T-cell (primary cell): ENCODE results near the gene TXN2. TPM values are rescaled to one million over a fixed set of nuclear protein-coding genes. Genes with fewer than 3 reads are reported as not detected.
A peak's percentile ranks its signal among the peaks of the same experiment; 100 is the strongest.
"Not testable (repeated sequence)": the region's sequence is repeated elsewhere in the genome, so short reads cannot be mapped to it uniquely, and the experiment has no call there.

Source experiments
- ATAC-seq, 4 experiments: fragments of 200-7000 bp in 3 of 4; fragments of 150-1000 bp in 1 of 4; cut with Tn5 transposase; replicated peaks in 1 of 4; 1 replicate in 3 of 4; 2 replicates in 1 of 4; pipeline ENCODE4 v1.10.0; 2021; ENCODE audit warnings: moderate library complexity in 3 of 4, mild to moderate bottlenecking in 2 of 4, moderate number of reproducible peaks in 1 of 4
- CTCF ChIA-PET, 2 donors: fragments of 300-600 bp; sonication (Branson Sonifier 250); formaldehyde crosslinking; loops; one replicate each; lab custom pipeline; 2022; ENCODE audit warnings: antibody characterized with exemption in 2 of 2; lab: Charles Lee
- POLR2A ChIA-PET, 2 donors: fragments of 300-600 bp; sonication (Branson Sonifier 250); formaldehyde crosslinking; loops; one replicate each; lab custom pipeline; 2022; ENCODE audit warnings: antibody characterized with exemption in 2 of 2; lab: Charles Lee
- DNase-seq, 35 experiments: peaks; one replicate each; pipeline versions ENCODE4 v3.0.0 to v3.0.0-alpha.2; 2013 to 2023
- H3K27ac ChIP-seq: one replicate; pipeline ENCODE4 v1.5.1; 2013; ENCODE audit warnings: low read length
- H3K27me3 ChIP-seq, 2 experiments: replicated peaks in 1 of 2; 1 replicate in 1 of 2; 2 replicates in 1 of 2; pipeline versions ENCODE4 v1.6.1 to v1.7.0; 2013; ENCODE audit warnings: low read length in 1 of 2, mixed read lengths in 1 of 2; ENCODE audit not compliant: control insufficient read depth in 2 of 2, insufficient read depth in 2 of 2; ENCODE audit errors: extremely low read depth in 1 of 2
- H3K36me3 ChIP-seq, 2 donors: 1 replicate in 1 of 2; 2 replicates in 1 of 2; pipeline versions ENCODE4 v1.6.1 to v1.7.0; 2013; ENCODE audit warnings: low read length in 1 of 2; ENCODE audit not compliant: control insufficient read depth in 2 of 2, insufficient read depth in 1 of 2; ENCODE audit errors: extremely low read depth in 1 of 2
- H3K4me1 ChIP-seq, 2 experiments: 1 replicate in 1 of 2; 2 replicates in 1 of 2; pipeline versions ENCODE4 v1.6.1 to v1.7.0; 2013; ENCODE audit warnings: low read length in 2 of 2, mixed read lengths in 1 of 2; ENCODE audit not compliant: insufficient read depth in 2 of 2, control insufficient read depth in 1 of 2; ENCODE audit errors: extremely low read depth in 1 of 2
- H3K4me3 ChIP-seq, 2 donors: 1 replicate in 1 of 2; 2 replicates in 1 of 2; pipeline versions ENCODE4 v1.5.1 to v1.7.0; 2013; ENCODE audit warnings: mild to moderate bottlenecking in 2 of 2, low read length in 1 of 2, moderate library complexity in 1 of 2; ENCODE audit not compliant: control insufficient read depth in 1 of 2; ENCODE audit errors: extremely low read depth in 1 of 2
- H3K9me3 ChIP-seq: 2 replicates; pipeline ENCODE4 v1.7.0; 2013
- H3K27ac Mint-ChIP-seq, 2 donors: one replicate each; pipeline ENCODE4 v1.8.0; 2020 to 2021; ENCODE audit warnings: mild to moderate bottlenecking in 2 of 2, mixed read lengths in 2 of 2
- H3K27me3 Mint-ChIP-seq, 2 donors: one replicate each; pipeline ENCODE4 v1.8.0; 2021 to 2022; ENCODE audit warnings: mixed read lengths in 2 of 2
- H3K36me3 Mint-ChIP-seq: one replicate; pipeline ENCODE4 v1.8.0; 2021; ENCODE audit warnings: mixed read lengths
- H3K4me1 Mint-ChIP-seq, 3 donors: one replicate each; pipeline ENCODE4 v1.8.0; 2020 to 2022; ENCODE audit warnings: mixed read lengths in 3 of 3, mild to moderate bottlenecking in 1 of 3
- H3K4me3 Mint-ChIP-seq, 3 donors: one replicate each; pipeline ENCODE4 v1.8.0; 2020 to 2022; ENCODE audit warnings: mild to moderate bottlenecking in 3 of 3, mixed read lengths in 3 of 3, moderate library complexity in 3 of 3
- H3K9me3 Mint-ChIP-seq, 3 donors: one replicate each; pipeline ENCODE4 v1.8.0; 2020 to 2022; ENCODE audit warnings: mixed read lengths in 3 of 3
- WGBS: methylation state at CpG from one replicate; pipeline ENCODE4 v1.1.5; 2013; ENCODE audit warnings: missing lambda C conversion rate; ENCODE audit not compliant: insufficient coverage; 5-methylcytosine and 5-hydroxymethylcytosine counted together
- total RNA-seq, 35 experiments: library from RNA in 6 of 35; stranded (reverse) in 6 of 35; fragments of 120-200 nt in 1 of 35; gene quantifications; one replicate each; pipeline versions ENCODE4 v1.2.1 to v1.2.4 and lab custom pipeline; 2013 to 2026

The TXN2 gene
- total RNA-seq, 5 donors from 2014 or later (not counting 1 experiment from before 2014, with no cell fraction given): 36.9 to 47.6 (median 45.4) TPM

- peaks cover 50 to 98% of the 10 kb centered on the region in 2 donors for H3K36me3 ChIP-seq
- H3K9me3 Mint-ChIP-seq, ATAC-seq, DNase-seq, H3K27ac ChIP-seq, H3K27me3 ChIP-seq, H3K4me1 Mint-ChIP-seq, H3K4me3 Mint-ChIP-seq, H3K27me3 Mint-ChIP-seq, H3K27ac Mint-ChIP-seq, H3K9me3 ChIP-seq, POLR2A ChIA-PET, H3K4me1 ChIP-seq, H3K4me3 ChIP-seq, CTCF ChIA-PET: not testable (repeated sequence)
- peaks cover 68% of the 10 kb centered on the region for H3K36me3 Mint-ChIP-seq
- whole genome bisulfite sequencing: no CpG with 5 or more reads among the region's 2 CpGs
These were observed 38.5 kb upstream of the TXN2 start for GRCh38 chr22:36519906-36520305.

DNA sequence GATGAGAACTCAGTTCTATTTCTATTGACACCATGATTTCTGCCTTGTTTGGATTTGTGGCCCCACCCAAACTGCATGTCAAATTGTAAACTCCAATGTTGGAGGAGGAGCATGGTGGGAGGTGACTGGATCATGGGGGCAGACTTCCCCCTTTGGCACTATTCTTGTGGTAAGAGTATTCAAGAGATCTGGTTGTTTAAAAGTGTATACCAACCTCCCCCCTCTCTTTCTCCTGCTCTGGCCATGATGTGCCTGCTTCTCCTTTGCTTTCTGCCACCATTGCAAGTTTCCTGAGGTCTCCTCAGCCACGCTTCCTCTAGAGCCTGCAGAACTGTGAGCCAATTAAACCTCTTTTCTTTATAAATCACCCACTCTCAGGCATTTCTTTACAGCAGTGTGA, 33.3 kb upstream of the TXN2 start:
- H3K4me3 ChIP-seq: no peak overlapping the region

DNA sequence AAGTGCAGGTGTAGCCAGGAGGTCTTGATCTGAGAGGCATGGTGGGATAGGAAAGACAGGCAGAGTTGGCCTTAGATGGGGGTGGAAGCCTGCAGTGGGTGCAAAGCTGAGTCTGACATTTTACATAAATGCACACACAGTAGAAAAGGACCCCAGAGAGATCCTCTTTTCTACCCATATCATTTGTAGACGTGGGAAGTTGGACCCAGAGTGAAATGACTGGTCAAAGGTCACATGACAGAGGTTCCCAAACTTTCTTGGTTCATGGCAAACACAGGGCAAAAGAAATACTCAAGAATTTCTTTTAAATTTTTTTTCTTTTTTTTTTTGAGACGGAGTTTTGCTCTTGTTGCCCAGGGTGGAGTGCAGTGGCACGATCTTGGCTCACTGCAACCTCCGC, 31.6 kb upstream of the TXN2 start:
- H3K27ac Mint-ChIP-seq: no peak overlapping the region
- no CpG with 5 or more reads among the region's 4 CpGs for WGBS

More for the DNA sequence above, 33.3 kb upstream of the TXN2 start:
- Mint-ChIP-seq H3K27me3 (no peaks in the 10 kb centered on the region), H3K27ac (no peak overlapping the region), H3K4me1 (peaks cover 2 to 8% (median 4%) of the 10 kb centered on the region in 3 donors), H3K9me3 (no peaks in the 10 kb centered on the region), H3K4me3 (no peak overlapping the region), H3K36me3 (peaks cover 70% of the 10 kb centered on the region)
- H3K27ac ChIP-seq: no peak overlapping the region
- WGBS: 100% methylated on average over 1 of the region's 1 CpG
- ChIA-PET CTCF (no interaction called here), POLR2A (no interaction called here)
- H3K36me3 ChIP-seq: peaks cover 36 to 88% of the 10 kb centered on the region in 2 donors
- ATAC-seq (no peak), DNase-seq (no peak)
- H3K4me1 ChIP-seq: no peaks in the 10 kb centered on the region
- H3K9me3 ChIP-seq: no peaks in the 10 kb centered on the region
- H3K27me3 ChIP-seq: no peaks in the 10 kb centered on the region

DNA sequence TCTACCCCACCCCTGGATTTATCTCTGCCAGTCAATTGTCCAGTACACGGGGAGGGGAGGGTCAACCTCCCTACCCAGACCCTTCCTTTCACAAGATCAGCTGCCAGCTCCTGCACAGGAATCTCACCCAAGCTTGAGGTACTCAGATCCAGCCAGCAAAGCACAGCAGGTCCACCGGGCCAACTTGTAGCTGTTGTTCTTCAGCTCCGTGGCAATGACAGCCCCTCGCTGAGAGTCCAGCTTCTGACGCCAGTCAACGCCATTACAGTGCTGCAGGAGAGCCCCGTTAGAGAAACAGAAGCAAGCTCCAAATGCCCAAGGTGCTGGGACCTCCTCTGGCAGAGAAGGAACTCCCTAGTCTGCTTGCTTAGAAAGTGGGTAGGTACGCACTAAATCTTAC, 30.9 kb upstream of the TXN2 start:
- Histone ChIP-seq H3K27ac (no peak overlapping the region), H3K4me1 (peaks cover 2 to 3% of the 10 kb centered on the region in 2 experiments), H3K27me3 (no peaks in the 10 kb centered on the region), H3K36me3 (peaks cover 25 to 65% of the 10 kb centered on the region in 2 donors), H3K4me3 (no peak overlapping the region), H3K9me3 (no peaks in the 10 kb centered on the region)
- Mint-ChIP-seq H3K36me3 (peaks cover 60% of the 10 kb centered on the region), H3K4me1 (peaks cover 6 to 12% (median 7%) of the 10 kb centered on the region in 3 donors), H3K27me3 (no peaks in the 10 kb centered on the region), H3K4me3 (no peak overlapping the region), H3K27ac (peak overlapping the region in 1 of 2 donors; percentile 24), H3K9me3 (no peaks in the 10 kb centered on the region)
- DNase-seq (no peak), ATAC-seq (no peak)
- CTCF ChIA-PET: interaction anchor here in 1 of 2 donors (0.6 kb wide), 1 partner anchor 1161 kb away, joined by 4 read pairs; no protein-coding TSS in a partner anchor
- POLR2A ChIA-PET: no interaction called here
- WGBS: 97% methylated on average over 8 of the region's 8 CpGs

More for the DNA sequence above, 31.6 kb upstream of the TXN2 start:
- CTCF ChIA-PET: no interaction called here
- peaks cover 2 to 8% (median 4%) of the 10 kb centered on the region in 3 donors for H3K4me1 Mint-ChIP-seq
- no peaks in the 10 kb centered on the region for H3K9me3 Mint-ChIP-seq
- H3K27me3 Mint-ChIP-seq: no peaks in the 10 kb centered on the region
- no peak overlapping the region for H3K4me3 Mint-ChIP-seq
- no peak for ATAC-seq
- no peaks in the 10 kb centered on the region for H3K9me3 ChIP-seq
- no peaks in the 10 kb centered on the region for H3K4me1 ChIP-seq
- H3K27me3 ChIP-seq: no peaks in the 10 kb centered on the region
- POLR2A ChIA-PET: no interaction called here
- no peak for DNase-seq
- H3K4me3 ChIP-seq: no peak overlapping the region
- H3K36me3 ChIP-seq: peaks cover 30 to 70% of the 10 kb centered on the region in 2 donors
- H3K27ac ChIP-seq: no peak overlapping the region
- H3K36me3 Mint-ChIP-seq: peaks cover 61% of the 10 kb centered on the region

DNA sequence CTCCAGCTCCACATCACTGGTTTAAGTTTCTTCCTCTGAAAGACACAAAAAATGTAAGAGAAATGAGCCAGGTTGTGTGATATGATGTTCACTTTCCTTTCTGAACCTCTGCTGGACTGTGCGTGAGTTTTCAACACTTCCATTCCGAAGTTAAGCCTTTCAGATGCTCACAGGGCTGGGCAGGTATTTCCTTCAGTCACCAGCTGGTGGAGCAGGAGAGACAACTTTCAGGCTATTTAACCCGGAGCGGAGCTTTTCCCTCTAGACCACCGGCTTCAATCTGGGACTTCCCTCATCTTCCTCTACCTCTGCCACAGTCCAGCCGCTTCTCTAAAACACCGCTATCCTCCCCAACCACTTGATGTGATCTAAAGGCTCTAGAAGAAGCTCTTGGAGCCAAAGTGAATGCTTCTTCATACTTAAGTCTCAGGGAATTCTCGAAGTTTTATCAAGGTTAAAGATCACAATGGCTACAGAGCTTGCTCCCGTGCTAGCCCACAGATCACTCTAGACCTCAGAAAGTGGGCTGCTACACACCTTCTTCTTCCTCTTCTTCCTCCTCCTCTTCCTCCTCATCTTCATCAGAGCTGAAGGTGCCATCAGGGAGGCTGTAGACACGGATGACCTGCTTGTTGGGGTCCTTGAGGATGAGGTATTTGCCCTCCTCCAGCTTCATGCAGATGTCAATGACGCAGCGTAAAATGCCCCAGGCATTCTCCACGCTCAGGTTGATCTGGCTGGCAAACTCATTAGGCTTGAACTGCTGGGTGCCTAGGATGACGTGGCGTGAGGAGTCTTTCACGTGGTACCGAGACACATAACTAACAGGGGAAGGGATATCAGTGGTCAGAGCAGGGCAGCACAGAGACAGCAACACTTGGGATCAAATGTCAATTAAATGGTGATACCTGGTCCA, 29.8 kb upstream of the TXN2 start:
- Mint-ChIP-seq H3K4me3 (no peak overlapping the region), H3K36me3 (peaks cover 49% of the 10 kb centered on the region), H3K9me3 (no peaks in the 10 kb centered on the region), H3K27ac (peak overlapping the region in 1 of 2 donors; percentile 59), H3K27me3 (no peaks in the 10 kb centered on the region), H3K4me1 (peaks cover 10 to 14% (median 12%) of the 10 kb centered on the region in 3 donors)
- no peaks in the 10 kb centered on the region for H3K9me3 ChIP-seq
- DNase-seq: peak in 19 of 35 experiments; percentile 10 to 58 (median 28)
- H3K27me3 ChIP-seq: no peaks in the 10 kb centered on the region
- ChIA-PET POLR2A (interaction anchor here (0.6 to 2.0 kb wide), 3 partner anchors 10 to 272 kb away, joined by 3 to 8 read pairs (median 5); no protein-coding TSS in a partner anchor), CTCF (interaction anchor here in 1 of 2 donors (0.6 to 1.4 kb wide), 2 partner anchors 25 to 1162 kb away, joined by 4 to 5 read pairs; no protein-coding TSS in a partner anchor)
- no peak overlapping the region for H3K4me3 ChIP-seq
- peaks cover 15 to 54% of the 10 kb centered on the region in 2 donors for H3K36me3 ChIP-seq
- WGBS: 82% methylated on average over 13 of the region's 17 CpGs
- peaks cover 7 to 12% of the 10 kb centered on the region in 2 experiments for H3K4me1 ChIP-seq
- no peak overlapping the region for H3K27ac ChIP-seq
- ATAC-seq: no peak

- H3K4me3 ChIP-seq: no peak overlapping the region
- ATAC-seq (no peak), DNase-seq (no peak)
- no peaks in the 10 kb centered on the region for H3K27me3 ChIP-seq
- ChIA-PET CTCF (interaction anchor here (0.6 to 1.4 kb wide), 4 partner anchors 19 to 1176 kb away, joined by 3 to 5 read pairs (median 4); no protein-coding TSS in a partner anchor), POLR2A (interaction anchor here (0.6 to 2.0 kb wide), 3 partner anchors 11 to 271 kb away, joined by 3 to 8 read pairs (median 5); no protein-coding TSS in a partner anchor)
- H3K4me3 Mint-ChIP-seq: no peak overlapping the region
- H3K9me3 Mint-ChIP-seq: no peaks in the 10 kb centered on the region
- peak overlapping the region; percentile 22 to 55 for H3K27ac Mint-ChIP-seq
- WGBS: 93% methylated on average over 2 of the region's 3 CpGs
- H3K27ac ChIP-seq: no peak overlapping the region
- H3K27me3 Mint-ChIP-seq: no peaks in the 10 kb centered on the region
- peaks cover 40% of the 10 kb centered on the region for H3K36me3 Mint-ChIP-seq
- peaks cover 12 to 14% (median 14%) of the 10 kb centered on the region in 3 donors for H3K4me1 Mint-ChIP-seq
- no peaks in the 10 kb centered on the region for H3K9me3 ChIP-seq
- peaks cover 15 to 45% of the 10 kb centered on the region in 2 donors for H3K36me3 ChIP-seq
- peaks cover 7 to 16% of the 10 kb centered on the region in 2 experiments for H3K4me1 ChIP-seq
These were observed 28.9 kb upstream of the TXN2 start for GRCh38 chr22:36510384-36510783.
